Superior temporal gyrus (tissue), 1 donor: Measurements from ENCODE around the gene MOV10.
A peak's percentile ranks its signal among the peaks of the same experiment; 100 is the strongest.

Source experiments
- DNase-seq: peaks from one replicate; pipeline ENCODE4 v3.0.0-alpha.2; 2016; ENCODE audit errors: extremely low spot score

Gene MOV10

GRCh38 chr1:112699425-112700144 is 25.1 kb downstream of the MOV10 start:
- DNase-seq, result no peak

DNA sequence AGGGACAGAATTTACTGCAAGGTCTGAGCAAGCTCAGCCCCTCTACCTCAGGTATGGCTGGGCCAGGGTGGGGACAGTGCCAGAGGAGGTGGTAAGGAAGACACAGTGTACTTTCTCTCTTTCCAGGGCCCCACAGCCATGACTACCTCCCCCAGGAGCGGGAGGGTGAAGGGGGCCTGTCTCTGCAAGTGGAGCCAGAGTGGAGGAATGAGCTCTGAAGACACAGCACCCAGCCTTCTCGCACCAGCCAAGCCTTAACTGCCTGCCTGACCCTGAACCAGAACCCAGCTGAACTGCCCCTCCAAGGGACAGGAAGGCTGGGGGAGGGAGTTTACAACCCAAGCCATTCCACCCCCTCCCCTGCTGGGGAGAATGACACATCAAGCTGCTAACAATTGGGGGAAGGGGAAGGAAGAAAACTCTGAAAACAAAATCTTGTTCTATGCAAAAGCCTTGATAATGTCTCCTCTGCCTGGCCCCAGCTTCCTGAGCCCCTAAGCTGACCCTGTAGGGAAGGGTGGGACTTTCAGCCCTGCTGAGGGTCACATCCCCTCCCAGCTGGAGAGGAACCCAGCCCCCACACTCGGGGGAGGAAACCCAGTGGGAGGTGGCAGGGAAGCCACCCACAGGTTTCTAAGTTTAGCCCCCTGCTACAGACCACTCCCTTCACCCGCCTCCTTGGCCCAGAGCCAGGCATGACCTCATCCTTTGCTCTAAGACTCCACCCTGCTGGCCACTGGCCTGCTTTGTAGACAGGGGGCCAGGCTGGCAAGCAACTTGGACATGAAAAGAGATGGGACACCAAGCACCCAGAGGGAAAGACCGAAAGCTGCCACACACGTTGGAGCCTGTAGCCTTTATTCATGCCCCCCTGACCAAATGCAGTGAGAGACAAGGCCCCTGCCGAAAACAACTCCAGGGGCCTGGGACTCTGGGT is 26.1 kb downstream of the MOV10 start:
- peak; percentile 94 for DNase-seq

DNA sequence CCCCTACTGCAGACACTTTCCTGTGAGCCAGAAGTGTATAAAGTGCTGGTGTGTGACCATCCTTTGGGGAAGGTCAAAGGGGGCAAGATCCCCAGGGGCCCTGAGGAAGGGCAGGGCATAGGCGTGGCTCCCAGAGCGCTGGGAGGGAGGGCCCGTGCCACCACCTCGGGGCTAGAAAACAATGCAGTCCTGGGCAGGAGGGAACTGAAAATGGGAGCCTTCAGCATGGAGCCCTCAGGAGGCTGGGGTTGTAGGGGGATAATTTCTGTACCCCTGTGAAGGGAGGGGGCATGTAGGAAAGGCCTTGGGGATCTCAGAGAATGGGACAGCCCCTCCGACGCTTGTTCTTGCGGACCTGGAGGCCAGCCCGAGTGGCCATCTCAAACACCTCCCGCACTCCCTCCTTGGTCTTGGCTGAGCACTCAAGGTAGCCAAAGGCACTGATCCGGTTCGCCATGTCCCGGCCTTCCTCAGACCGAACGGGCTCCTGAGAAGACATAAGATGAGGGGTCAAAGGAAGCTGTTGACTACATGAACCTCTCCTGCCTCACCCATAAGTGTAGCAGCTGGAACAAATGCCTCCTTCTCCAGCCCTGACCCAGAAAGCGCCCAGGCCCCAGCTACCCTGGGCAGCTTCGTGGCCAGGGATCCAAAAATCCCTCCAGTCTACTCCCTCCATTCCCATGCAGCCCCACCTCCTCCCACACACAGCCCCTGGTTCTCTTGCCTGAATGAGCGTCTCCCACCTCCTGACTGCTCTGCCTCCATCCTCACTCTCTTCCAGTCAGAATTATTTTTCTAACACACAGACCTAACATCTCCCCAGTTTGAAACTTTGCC is 27.0 kb downstream of the MOV10 start:
- no peak for DNase-seq

DNA sequence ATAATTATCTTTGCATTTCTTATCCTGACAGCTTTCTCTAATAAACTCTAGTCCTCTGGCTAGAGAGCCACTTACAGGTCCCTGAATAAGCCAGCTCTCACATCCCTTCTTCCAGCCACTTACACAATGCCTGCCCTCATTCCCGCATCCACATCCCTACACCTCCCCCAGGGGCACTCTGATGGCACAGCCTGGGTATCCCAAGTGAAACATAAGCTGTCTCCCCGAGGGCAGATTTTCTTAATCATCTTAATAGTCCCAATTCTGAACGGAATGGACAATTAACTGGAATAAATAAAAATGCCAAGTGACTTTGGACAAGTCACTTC is 27.6 kb downstream of the MOV10 start:
- no peak for DNase-seq

- DNase-seq, result no peak
These were observed 28.2 kb downstream of the MOV10 start for GRCh38 chr1:112702420-112703261.

GRCh38 chr1:112703706-112704105 is 29.2 kb downstream of the MOV10 start:
- DNase-seq, result no peak

GRCh38 chr1:112704391-112704933 is 30.0 kb downstream of the MOV10 start:
- DNase-seq, result peak; percentile 86

DNA sequence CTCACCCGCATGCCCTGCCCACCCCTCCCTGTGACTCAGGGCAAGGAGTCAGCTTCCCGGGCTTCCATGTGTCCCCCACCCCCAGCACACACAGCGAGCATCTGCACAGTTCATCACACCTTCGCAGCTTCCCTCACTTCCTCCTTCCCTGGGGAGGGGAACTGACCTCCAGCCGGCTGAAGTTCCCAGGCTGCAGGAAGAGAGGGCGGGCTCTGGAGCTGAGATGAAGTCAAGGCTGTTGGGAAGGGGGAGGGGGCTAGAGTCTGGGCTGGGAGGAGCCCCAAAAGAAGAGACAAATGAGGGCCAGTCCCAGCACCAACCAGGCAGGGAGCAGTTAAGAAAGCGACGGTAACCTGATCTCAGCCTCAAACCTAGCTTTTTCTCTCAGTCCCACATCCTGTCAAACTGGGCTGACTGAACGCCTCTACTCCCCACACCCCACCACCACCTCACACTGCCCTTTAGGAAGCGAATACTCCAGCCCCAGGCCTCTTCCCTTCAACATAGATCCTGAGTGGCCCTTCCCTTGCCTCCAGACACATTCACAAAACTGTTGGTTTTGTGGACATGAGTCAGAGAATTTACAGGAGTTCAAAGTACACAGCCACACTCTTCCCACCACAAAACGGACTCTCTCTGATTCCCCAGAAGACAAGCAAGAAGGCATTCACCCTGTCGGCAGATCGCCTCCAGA is 30.6 kb downstream of the MOV10 start:
- DNase-seq, result peak; percentile 19

DNA sequence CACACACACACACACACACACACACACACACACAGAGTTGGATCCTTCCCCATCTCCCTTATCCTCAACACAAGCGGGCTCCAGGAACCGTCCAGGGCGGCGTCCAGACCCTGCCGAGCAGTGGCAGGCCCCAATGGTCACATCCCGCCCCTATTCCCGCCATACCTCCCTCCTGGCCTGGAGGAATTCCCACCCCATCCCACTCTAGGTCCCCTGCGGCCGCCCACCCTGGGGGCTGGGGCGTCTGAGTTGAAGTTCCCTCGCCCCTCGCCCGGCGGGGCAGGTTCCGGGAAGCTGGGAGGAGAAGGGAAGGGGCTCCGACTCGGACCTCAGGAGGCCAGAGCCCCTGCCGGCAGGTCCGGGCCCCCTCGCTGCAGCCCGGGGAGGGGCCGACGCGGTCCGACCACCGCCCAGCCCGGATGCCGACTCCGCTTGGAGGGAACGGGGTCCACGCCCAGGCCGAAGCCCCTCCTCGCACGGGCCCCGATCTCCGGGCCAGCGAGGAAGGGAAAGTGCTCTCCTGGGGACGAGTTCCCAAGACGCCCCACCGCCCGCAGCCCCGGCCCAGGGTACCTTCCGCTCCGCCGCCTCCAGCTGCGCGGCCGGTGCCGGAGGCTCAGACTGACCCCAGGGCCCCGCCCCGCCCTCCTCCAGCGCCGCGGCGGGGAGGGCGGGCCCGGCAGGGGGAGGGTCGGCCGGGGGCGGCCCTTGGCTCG is 32.2 kb downstream of the MOV10 start, which contains the start of gene RHOC:
Gene RHOC (minus strand): TSS at position 623 of the 716 bp plus-strand sequence. CDS start 3,328 bp downstream, outside the sequence.
- no peak for DNase-seq

GRCh38 chr1:112707221-112708001 is 33.0 kb downstream of the MOV10 start:
- peak; percentile 74 for DNase-seq

DNA sequence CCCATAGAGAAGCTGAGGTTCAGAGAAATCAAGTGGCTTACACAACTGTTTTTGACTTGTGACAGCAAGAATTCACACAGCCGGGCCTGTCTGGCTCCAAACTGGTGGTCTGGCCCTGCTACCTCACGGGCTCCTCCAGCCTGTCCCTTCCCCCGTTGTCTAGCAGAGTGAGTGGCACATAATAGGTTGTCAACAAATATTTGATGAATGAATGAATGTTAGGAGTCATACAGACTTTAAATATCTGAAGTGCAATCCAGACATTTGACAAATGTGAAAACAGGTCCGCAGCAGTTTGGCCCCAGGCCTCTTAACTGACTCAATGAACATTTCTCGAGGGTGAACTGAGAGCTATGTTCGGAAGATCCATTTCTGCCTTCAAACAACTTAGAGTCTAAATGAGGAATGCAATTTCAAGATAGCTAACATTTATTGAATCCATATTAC is 33.6 kb downstream of the MOV10 start:
- DNase-seq, result no peak

GRCh38 chr1:112708489-112708888 is 34.0 kb downstream of the MOV10 start:
- no peak for DNase-seq

GRCh38 chr1:112710159-112710558 is 35.7 kb downstream of the MOV10 start:
- no peak for DNase-seq

DNA sequence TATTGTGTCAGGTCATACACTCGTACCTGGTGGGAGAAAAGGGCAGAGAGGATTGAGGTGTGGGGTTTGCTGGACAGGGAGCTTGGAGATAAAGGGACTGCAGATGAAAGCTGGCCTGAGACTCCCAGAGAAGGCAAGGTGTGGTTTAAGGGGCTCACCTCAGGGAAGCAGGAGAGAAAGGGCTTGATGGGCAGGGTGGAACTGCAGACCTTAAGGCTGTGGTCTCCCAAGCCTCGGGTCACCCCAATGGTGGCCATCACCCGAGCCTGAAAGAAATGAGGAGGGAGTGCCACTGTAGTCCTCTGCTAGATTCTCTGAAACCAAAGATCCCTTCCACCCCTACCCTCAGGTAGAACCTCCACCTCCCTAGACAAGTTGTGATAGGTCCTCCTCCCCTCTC is 36.1 kb downstream of the MOV10 start:
- no peak for DNase-seq

- DNase-seq, result no peak
These were observed 36.6 kb downstream of the MOV10 start for GRCh38 chr1:112711041-112711440.

DNA sequence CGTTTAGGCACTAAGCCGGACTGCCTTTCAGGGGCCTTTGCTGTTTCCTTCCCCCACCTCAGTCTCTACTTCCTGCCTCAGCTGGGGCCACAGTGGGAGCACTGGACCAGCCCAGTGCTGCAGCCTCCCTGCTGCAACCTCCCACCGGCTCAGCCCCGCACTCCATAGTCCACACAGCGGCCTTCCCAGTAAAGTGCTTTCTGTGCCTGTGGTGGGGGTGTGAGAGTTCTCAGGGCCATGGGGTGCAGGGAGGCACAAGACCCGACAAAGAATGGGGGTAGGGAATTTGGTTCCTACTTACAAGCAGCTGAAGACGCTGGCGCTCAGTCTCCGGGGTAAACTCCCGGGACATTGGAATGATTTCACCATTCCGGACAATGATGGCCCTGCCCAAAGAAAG is 37.2 kb downstream of the MOV10 start:
- DNase-seq, result no peak

DNA sequence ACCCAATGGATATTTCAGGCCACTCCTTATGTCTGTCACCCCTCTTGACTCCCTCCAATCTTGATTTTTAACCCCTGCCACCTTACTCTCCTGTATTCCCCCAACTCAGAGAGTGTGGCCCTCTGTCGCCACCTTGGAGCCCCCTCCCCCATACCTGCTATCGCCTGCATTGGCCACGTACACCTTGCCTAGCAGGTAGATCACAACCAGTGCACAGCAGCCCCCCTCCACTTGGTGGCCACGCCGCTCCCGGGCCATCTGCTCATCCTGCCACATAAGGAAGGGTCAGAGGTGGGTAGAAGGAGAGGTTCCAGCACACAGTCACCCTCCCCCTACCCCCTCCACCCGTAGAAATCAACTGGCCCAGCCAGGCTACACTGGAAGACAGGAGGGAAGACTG is 37.7 kb downstream of the MOV10 start:
- no peak for DNase-seq

DNA sequence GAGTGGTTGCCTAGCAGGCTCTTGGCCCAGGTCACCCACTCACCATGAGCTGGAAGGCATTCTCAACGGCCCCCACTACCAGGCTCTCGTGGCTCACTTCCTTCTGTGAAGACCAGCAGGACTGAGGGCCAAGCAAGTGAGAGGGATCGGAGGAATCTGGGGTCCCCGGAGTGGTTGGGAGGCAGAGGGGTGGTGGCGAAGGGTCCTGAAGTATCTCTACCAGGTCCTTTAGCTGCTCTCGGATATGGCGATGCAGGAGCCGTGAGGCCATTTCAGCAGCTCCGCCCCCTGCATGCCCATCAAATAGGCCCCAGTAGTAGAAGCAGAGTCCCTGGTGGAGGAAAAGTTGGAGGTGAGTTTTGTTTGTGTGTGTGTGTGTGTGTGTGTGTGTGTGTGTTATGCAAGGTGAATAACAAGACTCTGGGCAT is 38.3 kb downstream of the MOV10 start:
- DNase-seq, result no peak
